Hematopoietic multipotent progenitor cell treated with erythropoietin and hydrocortisone succinate and interleukin-3 and kit ligand, for 17 days (in vitro differentiated cells): ENCODE results near the gene GRIA2.
"Not testable (repeated sequence)": the region's sequence is repeated elsewhere in the genome, so short reads cannot be mapped to it uniquely, and the experiment has no call there.

Experiments
- DNase-seq: peaks from one replicate; pipeline ENCODE4 v3.0.0-alpha.2; 2015; ENCODE audit warnings: low spot score

GRIA2 gene

DNA sequence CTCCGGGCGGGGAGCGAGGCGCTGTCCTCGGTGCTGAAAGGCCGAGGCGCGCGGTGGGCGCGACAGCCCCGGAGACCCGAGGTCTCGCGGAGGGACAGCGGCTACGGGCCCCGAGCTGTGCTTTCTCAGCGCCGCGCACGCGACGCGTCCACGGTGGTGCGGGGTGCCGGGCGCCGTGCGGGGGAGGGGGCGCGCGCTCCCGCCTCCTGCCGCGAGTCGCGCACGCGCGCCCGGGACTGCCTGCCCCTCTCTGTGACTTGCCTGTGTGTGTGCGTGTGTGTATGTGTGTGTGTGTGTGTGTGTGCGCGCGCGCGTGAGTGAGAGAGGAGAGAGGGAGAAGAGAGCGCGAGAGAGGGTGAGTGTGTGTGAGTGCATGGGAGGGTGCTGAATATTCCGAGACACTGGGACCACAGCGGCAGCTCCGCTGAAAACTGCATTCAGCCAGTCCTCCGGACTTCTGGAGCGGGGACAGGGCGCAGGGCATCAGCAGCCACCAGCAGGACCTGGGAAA is at the start of gene GRIA2:
Gene GRIA2, plus strand, starts transcription at position 358 of the 511 bp plus-strand sequence. CDS start 315 bp downstream, outside the sequence.
- no peak for DNase-seq

DNA sequence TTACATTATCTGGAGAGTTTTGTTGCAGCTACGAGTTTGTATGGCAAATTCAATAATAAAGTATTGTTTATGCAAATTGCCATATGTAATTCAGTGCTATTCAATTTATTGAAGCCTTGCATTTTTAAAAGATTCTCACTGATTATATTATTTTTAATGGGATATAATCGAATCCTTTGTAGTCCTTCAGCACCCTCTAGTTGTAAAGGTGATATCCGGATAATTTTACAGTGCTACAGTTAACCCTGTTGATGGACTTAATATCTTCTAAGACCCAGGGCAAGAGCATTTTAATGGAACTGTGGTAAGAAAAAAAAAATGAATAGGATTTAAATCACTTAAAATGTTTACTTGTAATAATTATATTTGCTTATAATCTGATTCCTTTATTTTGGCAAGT is 48.5 kb upstream of the GRIA2 start:
- DNase-seq: no peak

DNA sequence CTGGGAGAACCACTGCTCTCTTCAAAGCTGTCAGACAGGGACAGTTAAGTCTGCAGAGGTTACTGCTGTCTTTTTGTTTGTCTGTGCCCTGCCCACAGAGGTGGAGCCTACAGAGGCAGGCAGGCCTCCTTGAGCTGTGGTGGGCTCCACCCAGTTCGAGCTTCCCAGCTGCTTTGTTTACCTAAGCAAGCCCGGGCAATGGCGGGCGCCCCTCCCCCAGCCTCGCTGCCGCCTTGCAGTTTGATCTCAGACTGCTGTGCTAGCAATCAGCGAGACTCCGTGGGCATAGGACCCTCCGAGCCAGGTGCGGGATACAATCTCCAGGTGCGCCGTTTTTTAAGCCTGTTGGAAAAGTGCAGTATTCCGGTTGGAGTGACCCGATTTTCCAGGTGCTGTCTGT is 40.3 kb upstream of the GRIA2 start:
- DNase-seq: not testable (repeated sequence)

DNA sequence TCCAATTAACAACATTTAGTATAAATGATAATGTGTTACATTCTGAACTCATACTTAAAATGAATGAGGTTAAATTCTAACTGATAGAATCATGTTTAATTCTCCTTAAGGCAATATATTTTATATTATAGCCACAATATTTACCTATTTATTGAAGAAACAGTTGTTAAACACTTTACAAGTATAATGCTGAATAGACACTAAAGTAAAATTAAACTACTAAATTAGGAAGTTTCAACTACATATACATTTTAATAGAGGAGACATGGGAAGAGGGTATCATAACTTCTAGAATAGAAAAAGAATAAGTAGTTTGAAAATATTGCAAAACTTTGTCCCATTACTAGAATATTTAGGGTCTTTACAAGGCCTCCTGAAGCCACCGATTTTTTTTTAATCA is 36.2 kb upstream of the GRIA2 start:
- DNase-seq: no peak

DNA sequence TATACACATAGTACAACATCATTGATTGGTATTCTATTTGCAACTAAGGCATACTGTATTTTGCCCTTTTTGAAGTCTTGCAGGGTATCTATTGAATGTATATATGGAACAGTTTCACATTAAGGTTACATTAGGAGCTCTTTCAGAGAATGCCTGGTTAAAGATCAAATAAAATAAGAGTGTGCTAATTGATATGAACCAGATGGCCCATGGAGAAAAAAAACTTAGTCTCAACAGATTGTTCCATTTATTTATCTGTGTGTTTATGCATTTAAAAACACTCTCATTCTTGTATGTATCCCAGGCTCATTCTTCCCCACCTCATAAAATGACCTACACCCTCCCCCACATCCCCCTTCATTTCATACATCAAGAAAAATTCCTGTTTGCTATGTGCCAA is 35.2 kb upstream of the GRIA2 start:
- no peak for DNase-seq

DNA sequence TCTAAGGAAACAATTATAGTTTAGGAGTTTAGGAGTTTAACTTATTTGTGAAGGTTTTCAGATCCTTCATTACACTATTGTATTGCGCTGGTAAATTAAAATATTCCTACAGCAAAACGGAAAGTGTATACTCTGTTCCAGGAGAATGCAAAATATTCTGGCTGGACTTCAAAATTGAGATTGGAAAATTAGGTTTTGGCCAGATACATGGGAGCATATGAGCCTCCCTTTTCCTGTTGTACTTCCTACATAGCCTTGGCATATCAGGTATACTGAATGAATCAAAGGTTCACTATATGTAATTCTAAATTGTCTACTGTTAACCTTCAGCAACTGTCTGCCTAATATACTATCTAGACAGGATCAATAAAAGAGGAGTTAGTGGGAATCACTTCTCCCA is 25.2 kb upstream of the GRIA2 start:
- no peak for DNase-seq

DNA sequence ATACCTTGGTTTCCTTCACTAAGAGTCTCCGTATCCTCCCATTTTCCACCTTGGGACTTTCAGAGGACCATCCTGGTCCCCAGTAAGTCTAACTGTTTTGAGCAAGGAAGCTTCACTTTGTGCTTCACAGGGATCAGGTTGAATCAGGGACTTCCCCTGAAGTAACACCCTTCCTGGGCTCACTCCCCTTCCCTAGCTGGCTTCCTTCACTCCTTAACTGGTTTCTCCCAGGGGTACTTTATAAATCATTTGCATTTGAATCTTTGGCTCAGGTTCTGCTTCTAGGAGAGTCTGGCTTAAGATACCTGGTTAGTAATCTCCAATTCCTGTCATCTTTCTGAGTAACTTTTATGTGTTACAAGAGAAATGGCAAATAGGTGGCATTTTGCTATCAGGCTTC is 24.5 kb upstream of the GRIA2 start:
- no peak for DNase-seq

DNA sequence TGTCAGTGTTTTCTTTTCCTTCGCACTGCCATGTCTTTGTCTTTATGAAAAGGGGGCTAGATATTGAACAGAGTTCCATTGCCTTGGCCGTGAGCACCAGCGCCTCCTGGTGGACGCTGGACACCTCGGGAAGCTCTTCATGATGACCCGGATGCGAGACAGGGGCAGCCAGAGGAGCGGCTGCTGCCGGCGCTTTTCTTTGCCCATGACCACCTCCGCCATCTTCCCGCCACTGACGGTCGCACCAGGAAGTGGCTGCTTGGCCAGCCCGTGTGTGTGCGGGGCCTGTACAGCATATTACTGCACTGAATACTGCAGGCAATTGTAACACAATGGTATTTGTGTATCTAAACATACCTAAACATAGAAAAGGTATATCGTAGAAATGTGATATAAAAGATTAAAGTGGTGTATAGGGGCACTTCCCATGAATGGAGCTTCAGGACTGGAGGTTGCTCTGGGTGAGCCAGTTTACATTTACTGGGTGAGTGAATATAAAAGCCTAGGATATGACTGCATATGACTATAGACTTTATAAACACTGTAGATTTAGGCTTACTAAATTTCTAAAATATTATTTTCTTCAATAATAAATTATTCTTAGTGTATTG is 15.8 kb upstream of the GRIA2 start:
- peak; percentile 15 for DNase-seq

DNA sequence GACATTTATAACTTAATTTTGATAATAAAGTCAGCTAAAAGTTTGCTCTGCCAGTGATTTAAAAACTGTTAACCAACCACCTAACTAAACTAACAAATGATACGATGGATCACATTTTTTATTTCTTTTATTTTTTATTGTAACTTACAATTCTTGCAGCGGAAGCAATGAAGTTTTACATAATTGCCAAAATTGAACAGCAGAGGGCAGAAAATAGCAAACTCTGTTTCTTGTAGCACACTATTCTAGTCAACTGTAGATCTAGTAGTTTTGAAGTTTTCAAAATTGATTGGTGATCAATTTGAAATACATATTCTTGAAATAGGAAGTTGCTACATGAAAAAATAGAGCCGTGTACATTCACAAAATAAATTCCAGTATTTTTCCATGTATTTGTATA is 2.8 kb upstream of the GRIA2 start:
- no peak for DNase-seq

DNA sequence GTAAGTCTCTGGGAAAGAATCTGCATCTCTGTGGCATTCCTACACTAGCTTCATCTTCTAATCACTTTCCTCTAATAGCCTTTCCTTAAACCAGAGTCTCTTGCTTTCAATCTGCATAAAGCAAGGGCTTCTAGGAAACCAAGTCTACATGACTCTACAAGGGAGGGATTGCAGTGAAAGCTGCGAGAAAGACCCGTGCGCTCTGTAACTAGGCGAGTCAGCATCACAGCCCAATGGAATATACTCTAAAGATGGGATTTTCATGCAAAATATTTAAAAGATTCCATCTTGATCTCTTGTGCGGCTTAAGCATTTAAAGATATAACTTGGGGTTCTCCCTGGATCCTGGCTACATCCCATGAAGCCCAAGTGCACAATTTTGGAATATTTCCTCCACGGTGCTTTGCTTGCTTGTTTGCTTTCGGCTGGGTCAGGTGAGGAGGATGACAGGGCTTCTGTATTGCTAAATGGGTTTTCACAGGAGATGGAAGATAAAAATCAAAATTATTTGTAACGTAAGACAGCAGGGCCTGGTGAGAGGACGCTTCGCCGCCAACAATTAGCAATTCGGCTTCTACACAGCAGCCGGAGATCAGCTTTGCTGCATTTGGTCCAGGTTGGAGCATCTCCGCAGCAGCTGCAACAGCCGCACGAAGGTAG is 687 bp upstream of the GRIA2 start:
- DNase-seq: no peak

DNA sequence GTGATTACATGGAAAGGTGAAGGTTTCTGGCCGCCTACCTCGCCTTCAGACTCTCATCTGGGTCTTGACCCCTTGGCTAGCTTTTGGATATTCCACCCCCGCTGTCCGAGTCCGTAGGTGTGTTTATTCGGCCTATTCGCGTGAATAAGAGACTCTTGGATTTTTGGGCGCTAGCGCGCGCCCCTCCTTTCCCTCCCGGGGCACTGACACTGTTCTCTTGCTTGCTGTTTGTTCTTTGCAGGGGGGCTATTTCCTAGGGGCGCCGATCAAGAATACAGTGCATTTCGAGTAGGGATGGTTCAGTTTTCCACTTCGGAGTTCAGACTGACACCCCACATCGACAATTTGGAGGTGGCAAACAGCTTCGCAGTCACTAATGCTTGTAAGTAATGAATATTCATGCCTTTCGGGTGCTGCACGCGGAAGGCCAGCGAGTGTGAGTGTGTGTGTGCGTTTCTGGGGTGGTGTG is 932 bp downstream of the GRIA2 start:
- DNase-seq: no peak

DNA sequence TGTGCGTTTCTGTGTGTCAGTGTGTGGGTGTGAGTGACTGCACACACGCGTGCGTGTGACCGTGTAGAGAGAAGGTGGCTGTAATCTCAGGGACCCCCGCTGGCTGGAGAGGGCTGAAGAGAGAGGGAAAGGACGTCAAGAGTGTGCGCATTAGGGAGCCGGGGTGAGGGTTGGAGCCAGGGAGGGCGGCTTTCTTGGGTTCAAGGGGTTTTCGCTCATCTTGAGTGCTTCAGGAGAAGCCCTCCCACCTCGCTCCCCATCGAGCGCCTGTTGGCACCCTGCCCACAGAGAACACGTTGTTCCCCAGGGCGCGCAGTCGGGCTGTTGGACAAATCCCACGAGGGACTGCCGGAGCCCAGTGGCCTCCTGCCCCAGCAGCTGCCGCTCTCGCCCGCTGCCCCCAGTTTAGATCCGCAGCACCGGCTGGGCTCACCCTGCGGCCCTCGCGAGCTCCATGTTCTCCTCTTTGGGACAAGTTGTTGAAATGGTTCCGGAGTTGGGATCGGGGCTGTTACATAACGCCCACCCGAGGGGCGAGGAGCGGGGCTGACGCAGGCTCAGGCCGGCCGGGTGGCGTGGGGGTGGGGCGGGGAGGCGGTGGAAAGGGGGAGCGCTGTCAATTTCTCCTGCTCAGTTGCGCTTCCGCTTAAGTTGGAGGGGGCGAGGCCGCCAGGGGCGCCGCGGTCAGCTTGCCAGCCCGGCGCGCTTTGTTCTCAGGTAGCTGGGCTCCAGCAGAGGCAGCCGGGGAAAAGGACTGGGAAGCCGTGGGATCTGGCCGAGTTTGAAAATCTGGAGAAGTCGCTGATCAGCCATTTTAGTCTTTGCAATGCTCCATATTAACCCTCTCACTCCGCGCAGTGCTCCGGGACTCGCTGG is 1.6 kb downstream of the GRIA2 start:
- DNase-seq: no peak

DNA sequence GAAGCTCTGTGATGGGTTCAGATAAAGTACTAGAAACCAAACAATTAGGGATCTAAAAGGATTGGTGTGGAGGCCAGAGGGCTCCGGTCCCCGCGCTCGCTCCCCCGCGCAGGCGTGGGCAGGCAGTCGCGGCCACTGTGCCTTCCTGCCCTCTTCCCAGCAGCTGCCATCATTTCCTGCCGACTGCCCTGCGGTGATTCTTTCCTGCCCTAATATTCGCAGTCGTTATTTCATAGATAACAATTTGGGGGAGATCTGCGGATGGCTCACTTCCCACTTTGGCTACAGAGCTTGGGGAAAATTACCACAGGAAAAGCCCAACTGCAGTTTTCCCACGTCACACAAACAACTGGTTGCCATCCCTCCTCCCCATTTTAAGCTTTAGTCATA is 2.2 kb downstream of the GRIA2 start:
- no peak for DNase-seq

DNA sequence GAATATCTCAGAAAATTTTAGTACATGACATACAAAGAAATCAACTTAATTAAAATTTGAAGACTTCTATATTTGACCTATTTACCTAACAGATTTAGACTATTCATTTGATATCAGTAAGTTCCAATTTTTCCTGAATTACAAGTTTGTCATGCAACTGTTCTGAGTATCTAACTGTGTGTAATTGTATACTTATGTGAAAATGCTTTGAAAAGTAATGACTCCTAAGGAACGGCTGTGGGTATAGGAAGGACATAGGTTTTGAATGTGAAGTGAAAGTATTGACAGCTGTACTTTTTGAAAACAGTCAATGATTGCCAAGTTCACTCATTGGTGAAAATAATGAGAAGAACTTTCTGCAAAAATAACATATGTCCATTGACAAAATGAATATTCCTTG is 2.9 kb downstream of the GRIA2 start:
- DNase-seq: no peak

DNA sequence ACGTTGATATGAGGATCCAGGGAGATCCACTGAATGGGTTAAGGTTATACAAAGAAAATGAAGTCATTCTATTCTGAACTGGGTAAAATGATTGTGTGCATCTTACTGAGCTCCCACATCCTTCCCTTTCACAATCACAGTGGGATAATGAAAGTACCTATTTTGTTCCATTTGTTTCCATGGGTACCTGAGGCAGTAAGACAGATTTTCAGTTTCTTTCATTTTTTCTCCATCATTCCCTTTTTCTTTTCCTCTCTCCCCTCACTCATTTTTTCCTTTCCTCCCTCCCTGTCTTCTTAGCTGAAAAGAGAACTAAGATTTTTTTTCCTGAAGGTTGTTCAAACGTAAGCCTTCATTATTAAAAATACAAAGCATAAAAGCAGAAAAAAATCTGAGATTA is 4.6 kb downstream of the GRIA2 start:
- DNase-seq: no peak

DNA sequence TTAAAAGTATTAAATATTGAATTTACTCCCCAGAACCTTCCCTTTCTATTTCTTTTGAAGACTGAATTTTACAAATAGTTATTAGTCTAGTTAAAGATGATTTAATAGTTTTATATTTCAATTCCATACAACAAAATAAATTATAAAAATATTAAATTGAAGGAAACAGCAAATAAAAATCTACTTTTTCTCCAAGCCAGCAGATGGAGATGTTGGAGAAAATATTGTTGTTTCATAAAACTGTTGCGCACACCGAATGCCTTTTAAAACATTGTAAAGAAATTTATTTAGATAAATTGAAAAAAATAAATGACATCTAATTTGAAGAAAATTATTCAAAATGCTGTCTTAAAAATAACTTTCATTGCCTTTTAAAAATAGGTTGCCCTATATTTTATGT is 5.5 kb downstream of the GRIA2 start:
- DNase-seq: no peak

DNA sequence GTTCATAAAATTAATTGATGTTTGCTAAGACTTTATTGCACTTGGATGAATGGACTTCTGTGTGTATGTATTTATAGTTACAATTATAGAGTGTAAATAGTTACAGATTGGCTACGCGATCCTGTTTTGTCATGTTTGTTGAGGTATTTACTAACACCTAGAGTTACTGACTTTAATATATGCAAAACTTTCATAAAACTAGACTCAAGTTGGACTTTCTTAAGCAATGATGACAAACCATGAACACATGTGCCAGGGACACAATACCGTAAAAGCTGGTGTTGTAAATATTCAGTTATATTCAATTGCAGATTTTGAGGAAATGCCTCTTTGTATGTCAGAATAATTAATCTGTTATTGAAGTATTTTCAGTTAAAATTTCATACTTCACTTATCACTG is 6.1 kb downstream of the GRIA2 start:
- DNase-seq: no peak

DNA sequence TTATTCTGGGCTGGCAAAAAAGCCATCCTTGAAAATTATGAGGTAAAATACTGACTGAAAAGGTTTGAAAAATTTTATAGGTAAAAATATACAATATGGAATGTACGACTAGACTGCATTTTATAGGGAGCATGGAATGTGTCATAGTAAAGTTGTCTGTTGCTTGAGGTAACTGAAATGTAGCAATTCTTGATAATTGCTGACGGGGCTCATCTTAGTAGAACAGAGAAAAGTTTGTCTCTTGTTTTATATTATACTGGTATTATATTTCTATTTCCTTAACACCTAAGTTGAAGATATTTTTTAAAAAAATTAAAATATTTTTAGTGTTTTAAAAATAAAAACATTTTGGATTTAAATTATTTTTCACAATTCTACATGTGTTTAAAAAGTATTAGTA is 11.0 kb downstream of the GRIA2 start:
- DNase-seq: no peak

DNA sequence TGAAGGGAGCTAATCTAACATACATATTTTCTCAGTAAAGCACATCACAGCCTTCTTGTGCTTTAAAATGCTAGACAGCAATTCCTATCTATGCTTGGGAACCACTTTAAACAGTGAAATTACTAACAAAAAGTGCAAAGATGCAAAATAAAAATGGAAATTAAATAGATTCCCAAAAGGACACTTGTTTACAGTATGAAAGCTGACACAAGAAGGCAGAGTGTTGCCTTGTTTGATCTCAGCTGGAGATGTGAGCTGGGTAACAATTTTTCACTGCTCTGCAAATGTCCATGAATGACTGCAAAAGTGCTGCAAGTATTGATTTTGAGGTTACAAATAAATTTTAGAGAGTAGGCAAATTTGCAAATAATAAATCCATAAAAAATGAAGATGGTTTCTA is 22.3 kb downstream of the GRIA2 start:
- DNase-seq: no peak

DNA sequence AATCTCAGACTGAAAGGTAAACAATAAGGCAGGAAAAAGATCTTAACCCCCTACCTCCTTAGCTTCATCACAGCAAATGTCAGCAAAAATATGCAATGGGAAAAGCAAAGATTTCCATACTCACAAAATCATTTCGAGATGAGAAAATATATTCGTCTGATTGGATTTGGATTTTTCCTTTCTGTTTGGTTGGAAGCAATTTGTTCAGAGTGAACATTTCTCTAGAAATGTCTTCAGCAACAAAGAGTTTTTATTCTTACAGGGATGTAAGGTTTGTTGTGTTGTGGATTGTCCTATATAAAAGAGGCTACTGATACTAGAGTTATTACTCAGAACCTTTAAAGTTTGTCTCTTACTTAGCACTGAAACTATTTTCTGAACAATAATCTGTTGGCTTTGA is 23.8 kb downstream of the GRIA2 start:
- DNase-seq: no peak

DNA sequence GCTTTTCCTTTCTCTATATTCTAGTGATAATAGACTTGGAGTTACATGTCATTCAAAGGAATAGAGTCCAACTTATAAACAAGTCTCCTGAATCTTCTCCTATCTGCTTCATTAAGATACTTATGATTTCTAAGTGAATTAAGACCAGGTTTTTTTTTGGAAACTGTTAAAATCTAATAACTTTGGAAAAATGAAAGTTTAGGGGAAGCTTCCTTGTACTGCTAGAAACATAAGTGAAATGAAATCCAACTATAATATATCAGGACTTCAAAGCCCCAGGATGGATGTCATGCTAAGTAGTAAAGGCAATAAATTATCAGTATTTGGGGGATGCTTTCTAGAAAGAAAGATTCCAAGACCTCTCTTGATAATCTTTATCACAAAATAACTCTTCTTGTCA is 24.8 kb downstream of the GRIA2 start:
- DNase-seq: no peak

DNA sequence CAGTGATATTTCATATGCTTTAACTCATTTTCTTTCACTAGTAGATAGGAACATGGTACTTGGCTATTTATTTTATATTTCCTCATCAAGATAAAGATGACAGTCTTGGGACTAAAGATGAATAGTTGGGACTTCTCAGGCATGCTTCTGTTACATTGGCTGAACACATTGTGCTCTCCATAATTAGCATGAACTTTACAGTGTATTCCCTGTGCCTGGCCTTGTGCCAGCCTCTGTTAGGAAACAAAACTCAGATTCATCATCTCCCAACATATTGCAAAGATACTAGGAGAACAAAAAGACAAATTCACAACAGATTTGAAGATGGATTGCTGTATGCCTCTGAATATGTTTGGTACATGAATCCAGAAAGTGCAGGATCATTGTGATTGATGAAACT is 26.4 kb downstream of the GRIA2 start:
- DNase-seq: no peak

DNA sequence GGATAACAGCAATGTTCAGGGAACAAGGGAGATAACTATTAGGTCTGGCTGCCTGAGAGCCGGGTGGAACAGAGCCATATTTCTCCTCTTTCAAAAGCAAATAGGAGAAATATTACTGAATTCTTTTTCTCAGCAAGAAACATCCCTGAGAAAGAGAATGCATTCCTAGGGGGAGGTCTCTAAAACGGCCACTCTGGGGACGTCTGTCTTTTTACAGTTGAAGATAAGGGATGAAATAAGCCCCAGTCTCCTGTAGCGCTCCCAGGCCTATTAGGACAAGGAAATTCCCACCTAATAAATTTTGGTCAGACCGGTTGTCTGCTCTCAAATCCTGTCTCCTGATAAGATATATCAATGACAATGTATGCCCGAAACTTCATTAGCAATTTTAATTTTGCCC is 37.6 kb downstream of the GRIA2 start:
- DNase-seq: not testable (repeated sequence)
